ENCODE results near the gene MUC6. TPM values are rescaled to one million over a fixed set of nuclear protein-coding genes. Genes with fewer than 3 reads are reported as not detected.

Gene MUC6
- total RNA-seq, 1 donor from 2014 or later = 0.09 TPM

- no peaks in the 10 kb centered on the region for H3K27me3 ChIP-seq (ENCODE audit: low read depth)
- no peak overlapping the region for H3K4me3 ChIP-seq
- intact Hi-C loops (cut with DNase I) = no loop called here
- no peak for TF ChIP-seq CTCF (IDR thresholded peaks at IDR 0.05)
- no peak overlapping the region for H3K27ac ChIP-seq
- H3K9me3 ChIP-seq = no peaks in the 10 kb centered on the region
- ATAC-seq (no peak), DNase-seq (no peak)
- H3K36me3 ChIP-seq = no peaks in the 10 kb centered on the region
- H3K4me1 ChIP-seq = no peaks in the 10 kb centered on the region
These were observed 8.8 kb downstream of the MUC6 start for GRCh38 chr11:1027483-1028290.

DNA sequence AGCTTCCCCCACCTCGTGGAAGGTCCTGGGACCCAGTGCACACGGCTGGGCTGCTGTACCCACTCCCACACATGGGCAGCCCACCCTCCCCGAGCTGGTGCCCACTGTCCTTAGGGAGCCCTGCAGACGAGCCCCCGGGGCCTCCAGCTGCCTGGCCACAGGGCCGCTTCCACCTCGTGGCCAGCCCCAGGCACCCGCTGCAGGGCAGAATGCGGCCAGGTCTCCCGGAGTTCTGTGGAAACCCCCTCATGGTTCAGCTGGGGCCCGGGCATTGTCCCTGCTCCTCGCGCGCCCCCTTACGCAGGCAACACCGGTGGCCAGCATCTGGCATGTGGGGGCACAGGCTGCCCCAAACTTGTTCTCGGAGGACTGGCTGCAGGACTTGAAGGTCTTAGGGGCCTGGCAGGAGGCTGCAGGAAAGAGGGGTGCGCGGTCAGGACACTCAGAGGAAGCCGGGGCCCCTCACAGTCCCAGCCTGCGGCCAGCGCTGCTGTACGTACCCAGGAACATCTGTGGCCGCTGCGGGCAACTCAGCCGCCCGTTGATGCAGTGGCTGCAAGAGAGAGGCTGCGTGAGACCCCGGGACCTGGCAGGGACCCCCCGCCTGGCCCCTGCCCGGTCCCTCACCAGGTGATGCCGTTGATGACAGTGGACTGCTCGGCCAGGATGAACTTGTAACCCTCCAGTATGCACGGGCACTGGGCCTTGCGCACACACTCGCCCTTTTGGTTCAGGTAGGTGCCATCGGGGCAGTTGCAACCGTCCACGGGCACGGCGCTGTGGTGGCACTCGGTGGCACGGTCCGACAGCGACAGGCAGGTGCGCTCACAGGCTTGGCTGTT lies 9.7 kb downstream of the MUC6 start:
- intact Hi-C loops (cut with DNase I) = no loop called here
- Histone ChIP-seq H3K9me3 (no peaks in the 10 kb centered on the region), H3K27me3 (ENCODE audit: low read depth) (no peaks in the 10 kb centered on the region), H3K4me1 (no peaks in the 10 kb centered on the region), H3K27ac (no peak overlapping the region), H3K36me3 (no peaks in the 10 kb centered on the region), H3K4me3 (no peak overlapping the region)
- no peak for ATAC-seq
- DNase-seq = no peak
- TF ChIP-seq CTCF (IDR thresholded peaks at IDR 0.05) = no peak

GRCh38 chr11:1026163-1026450 lies 10.4 kb downstream of the MUC6 start:
- TF ChIP-seq CTCF (IDR thresholded peaks at IDR 0.05) = no peak
- H3K4me1 ChIP-seq = no peaks in the 10 kb centered on the region
- no peak overlapping the region for H3K4me3 ChIP-seq
- H3K27ac ChIP-seq = no peak overlapping the region
- intact Hi-C loops (cut with DNase I) = no loop called here
- no peaks in the 10 kb centered on the region for H3K27me3 ChIP-seq (ENCODE audit: low read depth)
- H3K9me3 ChIP-seq = no peaks in the 10 kb centered on the region
- H3K36me3 ChIP-seq = no peaks in the 10 kb centered on the region
- no peak for ATAC-seq
- no peak for DNase-seq

- TF ChIP-seq CTCF (IDR thresholded peaks at IDR 0.05) = no peak
- H3K27ac ChIP-seq = no peak overlapping the region
- no peaks in the 10 kb centered on the region for H3K36me3 ChIP-seq
- no peaks in the 10 kb centered on the region for H3K27me3 ChIP-seq (ENCODE audit: low read depth)
- DNase-seq = no peak
- H3K4me3 ChIP-seq = no peak overlapping the region
- ATAC-seq = no peak
- no peaks in the 10 kb centered on the region for H3K9me3 ChIP-seq
- intact Hi-C loops (cut with DNase I) = no loop called here
- H3K4me1 ChIP-seq = no peaks in the 10 kb centered on the region
These were observed 10.9 kb downstream of the MUC6 start for GRCh38 chr11:1025410-1026162.

GRCh38 chr11:1024597-1025409 lies 11.7 kb downstream of the MUC6 start:
- no peaks in the 10 kb centered on the region for H3K4me1 ChIP-seq
- no peak for TF ChIP-seq CTCF (IDR thresholded peaks at IDR 0.05)
- H3K4me3 ChIP-seq = no peak overlapping the region
- ATAC-seq = no peak
- no peak overlapping the region for H3K27ac ChIP-seq
- no peaks in the 10 kb centered on the region for H3K9me3 ChIP-seq
- H3K27me3 ChIP-seq (ENCODE audit: low read depth) = no peaks in the 10 kb centered on the region
- H3K36me3 ChIP-seq = no peaks in the 10 kb centered on the region
- no peak for DNase-seq
- intact Hi-C loops (cut with DNase I) = no loop called here

Data from lower lobe of right lung (tissue), 2 donors.